GM19193 (cell line): ENCODE data around the gene C15orf39.
"Not testable (repeated sequence)": the region's sequence is repeated elsewhere in the genome, so short reads cannot be mapped to it uniquely, and the experiment has no call there.

Source experiments
- POLR2A ChIP-seq: IDR thresholded peaks from 4 replicates; pipeline ENCODE4 v1.6.1; 2011; ENCODE audit not compliant: insufficient read depth, insufficient read length; ENCODE audit errors: extremely low read depth

C15orf39 gene

DNA sequence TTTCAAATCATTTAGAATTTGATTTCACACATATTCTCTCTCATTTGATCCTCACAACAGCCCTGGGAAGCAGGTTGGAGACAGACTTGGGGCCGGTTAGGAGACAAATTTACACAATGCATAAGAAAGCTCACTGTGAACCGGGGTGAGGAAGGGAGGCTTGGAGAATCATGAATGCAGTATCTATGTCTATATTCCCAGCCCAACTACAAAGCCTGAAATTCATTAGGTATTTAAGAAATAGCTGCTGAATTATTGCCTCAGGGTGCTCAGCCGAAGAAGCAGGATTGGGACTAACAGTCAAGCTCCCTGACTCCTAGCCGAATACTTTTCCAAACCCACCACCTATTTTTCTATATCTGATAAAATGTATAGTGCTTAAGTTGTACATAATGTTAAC lies 48.0 kb downstream of the C15orf39 start:
- TF ChIP-seq POLR2A, result no peak

DNA sequence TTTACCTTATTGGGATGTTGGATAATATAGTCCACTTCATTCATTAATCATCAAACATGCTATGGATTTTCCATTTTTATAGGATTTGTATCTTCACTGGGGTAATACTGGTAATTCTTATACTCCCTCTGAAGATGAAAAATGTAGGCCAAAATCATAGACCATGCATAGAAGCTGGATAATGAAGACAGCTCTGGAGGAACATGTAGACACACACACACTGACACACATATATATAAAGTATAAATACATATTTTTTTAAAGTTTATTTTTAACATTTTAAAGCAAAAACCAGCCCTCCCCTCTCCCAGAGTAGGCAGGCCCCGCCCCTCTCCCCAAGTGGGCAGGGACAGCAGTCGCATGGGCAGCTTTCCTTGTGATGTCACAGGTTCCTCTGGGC lies 56.4 kb downstream of the C15orf39 start, which contains the start of gene GOLGA6C:
Gene GOLGA6C, plus strand, starts transcription at position 301 of the 400 bp plus-strand sequence. CDS start 265 bp downstream, outside the sequence.
- not testable (repeated sequence) for TF ChIP-seq POLR2A
